ENCODE results near the gene MAML3.

Gene MAML3

GRCh38 chr4:140121646-140122045 is 32.3 kb downstream of the MAML3 start:
- TF ChIP-seq CTCF (IDR thresholded peaks at IDR 0.05): no peak
- Histone ChIP-seq H3K27me3 (no peaks in the 10 kb centered on the region), H3K9me3 (no peaks in the 10 kb centered on the region), H3K4me1 (ENCODE audit: control insufficient read depth in 1 of 2, insufficient read depth in 1 of 2, low read depth in 1 of 2, low read length in 1 of 2) (no peaks in the 10 kb centered on the region), H3K27ac (no peak overlapping the region), H3K36me3 (no peaks in the 10 kb centered on the region), H3K4me3 (ENCODE audit: low read depth in 1 of 2, low read length in 1 of 2) (no peak overlapping the region)

- H3K9me3 ChIP-seq: no peaks in the 10 kb centered on the region
- no peak for TF ChIP-seq CTCF (IDR thresholded peaks at IDR 0.05)
Measured at GRCh38 chr4:140118931-140119640, 34.9 kb downstream of the MAML3 start.

GRCh38 chr4:140117947-140118346 is 36.0 kb downstream of the MAML3 start:
- H3K36me3 ChIP-seq: no peaks in the 10 kb centered on the region
- no peak for TF ChIP-seq CTCF (IDR thresholded peaks at IDR 0.05)
- no peak overlapping the region for H3K4me3 ChIP-seq (ENCODE audit: low read depth in 1 of 2, low read length in 1 of 2)
- no peaks in the 10 kb centered on the region for H3K4me1 ChIP-seq (ENCODE audit: control insufficient read depth in 1 of 2, insufficient read depth in 1 of 2, low read depth in 1 of 2, low read length in 1 of 2)
- no peaks in the 10 kb centered on the region for H3K27me3 ChIP-seq
- H3K9me3 ChIP-seq: no peaks in the 10 kb centered on the region
- no peak overlapping the region for H3K27ac ChIP-seq

More at GRCh38 chr4:140118931-140119640, 34.9 kb downstream of the MAML3 start:
- Histone ChIP-seq H3K27ac (no peak overlapping the region), H3K27me3 (no peaks in the 10 kb centered on the region), H3K36me3 (no peaks in the 10 kb centered on the region), H3K4me1 (ENCODE audit: control insufficient read depth in 1 of 2, insufficient read depth in 1 of 2, low read depth in 1 of 2, low read length in 1 of 2) (no peaks in the 10 kb centered on the region), H3K4me3 (ENCODE audit: low read depth in 1 of 2, low read length in 1 of 2) (no peak overlapping the region)

- no peaks in the 10 kb centered on the region for H3K36me3 ChIP-seq
- H3K4me1 ChIP-seq (ENCODE audit: control insufficient read depth in 1 of 2, insufficient read depth in 1 of 2, low read depth in 1 of 2, low read length in 1 of 2): no peaks in the 10 kb centered on the region
- H3K27ac ChIP-seq: peak overlapping the region; percentile 25
- no peaks in the 10 kb centered on the region for H3K9me3 ChIP-seq
- H3K4me3 ChIP-seq (ENCODE audit: low read depth in 1 of 2, low read length in 1 of 2): no peak overlapping the region
- H3K27me3 ChIP-seq: no peaks in the 10 kb centered on the region
- no peak for TF ChIP-seq CTCF (IDR thresholded peaks at IDR 0.05)
Measured at GRCh38 chr4:140116442-140117104, 37.4 kb downstream of the MAML3 start.

- no peaks in the 10 kb centered on the region for H3K27me3 ChIP-seq
- no peak overlapping the region for H3K27ac ChIP-seq
- no peak overlapping the region for H3K4me3 ChIP-seq (ENCODE audit: low read depth in 1 of 2, low read length in 1 of 2)
- TF ChIP-seq CTCF (IDR thresholded peaks at IDR 0.05): no peak
- no peaks in the 10 kb centered on the region for H3K9me3 ChIP-seq
- H3K4me1 ChIP-seq (ENCODE audit: control insufficient read depth in 1 of 2, insufficient read depth in 1 of 2, low read depth in 1 of 2, low read length in 1 of 2): no peaks in the 10 kb centered on the region
- no peaks in the 10 kb centered on the region for H3K36me3 ChIP-seq
Measured at GRCh38 chr4:140115140-140115539, 38.8 kb downstream of the MAML3 start.
